ENCODE results near the gene CRELD2.
A peak's percentile ranks its signal among the peaks of the same experiment; 100 is the strongest.

The CRELD2 gene

GRCh38 chr22:49917974-49918910, at the start of gene CRELD2, which contains the start of gene ALG12:
Gene CRELD2, plus strand, starts transcription at chr22:49918634. Its CDS starts 136 bp downstream, at chr22:49918770.
Gene ALG12, minus strand, starts transcription at chr22:49918438. Its CDS starts 4,673 bp downstream, at chr22:49913765.
- peak; percentile 64 for DNase-seq

GRCh38 chr22:49869086-49869830, 49.2 kb upstream of the CRELD2 start:
- no peak for DNase-seq

- no peak for DNase-seq
These were observed 48.4 kb upstream of the CRELD2 start for GRCh38 chr22:49869845-49870712.

- DNase-seq, result no peak
These were observed 47.0 kb upstream of the CRELD2 start for GRCh38 chr22:49871482-49871881.

GRCh38 chr22:49872347-49872746, 46.1 kb upstream of the CRELD2 start:
- no peak for DNase-seq

GRCh38 chr22:49873228-49873940, 45.0 kb upstream of the CRELD2 start:
- no peak for DNase-seq

GRCh38 chr22:49877642-49878041, 40.8 kb upstream of the CRELD2 start:
- no peak for DNase-seq

GRCh38 chr22:49878206-49878605, 40.2 kb upstream of the CRELD2 start:
- DNase-seq, result no peak

- no peak for DNase-seq
These were observed 38.6 kb upstream of the CRELD2 start for GRCh38 chr22:49879871-49880270.

GRCh38 chr22:49880281-49880680, 38.2 kb upstream of the CRELD2 start:
- no peak for DNase-seq

- no peak for DNase-seq
These were observed 36.6 kb upstream of the CRELD2 start for GRCh38 chr22:49881856-49882255.

GRCh38 chr22:49882519-49883293, 35.7 kb upstream of the CRELD2 start:
- no peak for DNase-seq

- no peak for DNase-seq
These were observed 35.2 kb upstream of the CRELD2 start for GRCh38 chr22:49883294-49883640.

- no peak for DNase-seq
These were observed 34.4 kb upstream of the CRELD2 start for GRCh38 chr22:49884075-49884474.

GRCh38 chr22:49884503-49885260, 33.8 kb upstream of the CRELD2 start:
- no peak for DNase-seq

GRCh38 chr22:49885281-49885680, 33.2 kb upstream of the CRELD2 start:
- no peak for DNase-seq

GRCh38 chr22:49885881-49886280, 32.6 kb upstream of the CRELD2 start:
- DNase-seq, result no peak

GRCh38 chr22:49886346-49887063, 31.9 kb upstream of the CRELD2 start:
- no peak for DNase-seq

- DNase-seq, result no peak
These were observed 31.4 kb upstream of the CRELD2 start for GRCh38 chr22:49887064-49887451.

- no peak for DNase-seq
These were observed 30.7 kb upstream of the CRELD2 start for GRCh38 chr22:49887702-49888101.

Data from NCI-H2081 treated with DMSO at 0.1 percent for 48 hours (cell line).